Peyer's patch (tissue), 4 donors: ENCODE measurements around the gene HEPACAM2.

ENCODE experiments used
- POLR2A ChIP-seq, 2 donors: fragments of 450-650 bp; IDR thresholded peaks; one replicate each; pipeline ENCODE4 v1.5.1; 2017; ENCODE audit warnings: antibody characterized with exemption in 2 of 2, mild to moderate bottlenecking in 2 of 2, moderate library complexity in 2 of 2
- TF ChIP-seq, protein P1 (sequence below), 6 experiments: fragments of 450-650 bp in 4 of 6; fragments of 200-600 bp in 2 of 6; sonication (generic) in 1 of 6; IDR thresholded peaks; one replicate each; pipeline ENCODE4 v1.5.1; 2017 to 2019; ENCODE audit warnings: antibody characterized with exemption in 6 of 6, mild to moderate bottlenecking in 3 of 6, moderate library complexity in 1 of 6

DNA sequence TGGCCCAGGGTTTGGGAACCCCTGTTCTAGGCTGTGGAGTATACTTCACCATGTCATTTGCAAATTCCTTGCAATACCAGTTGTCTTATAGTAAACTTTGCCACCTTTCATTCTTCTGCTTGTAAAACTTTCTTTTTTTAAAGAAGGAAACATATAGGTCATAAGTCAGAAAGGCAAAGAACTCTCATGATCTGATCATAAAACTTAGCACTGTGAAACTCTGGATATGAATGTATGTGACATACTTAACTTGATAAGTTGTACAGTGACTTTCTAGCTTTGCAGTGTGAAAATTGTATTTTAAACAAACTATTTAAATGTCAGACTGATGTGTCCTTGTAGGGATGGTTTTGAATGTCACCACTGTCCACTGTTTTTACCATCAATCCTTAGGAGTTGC lies 47.1 kb downstream of the HEPACAM2 start:
- TF ChIP-seq, protein P1, sequence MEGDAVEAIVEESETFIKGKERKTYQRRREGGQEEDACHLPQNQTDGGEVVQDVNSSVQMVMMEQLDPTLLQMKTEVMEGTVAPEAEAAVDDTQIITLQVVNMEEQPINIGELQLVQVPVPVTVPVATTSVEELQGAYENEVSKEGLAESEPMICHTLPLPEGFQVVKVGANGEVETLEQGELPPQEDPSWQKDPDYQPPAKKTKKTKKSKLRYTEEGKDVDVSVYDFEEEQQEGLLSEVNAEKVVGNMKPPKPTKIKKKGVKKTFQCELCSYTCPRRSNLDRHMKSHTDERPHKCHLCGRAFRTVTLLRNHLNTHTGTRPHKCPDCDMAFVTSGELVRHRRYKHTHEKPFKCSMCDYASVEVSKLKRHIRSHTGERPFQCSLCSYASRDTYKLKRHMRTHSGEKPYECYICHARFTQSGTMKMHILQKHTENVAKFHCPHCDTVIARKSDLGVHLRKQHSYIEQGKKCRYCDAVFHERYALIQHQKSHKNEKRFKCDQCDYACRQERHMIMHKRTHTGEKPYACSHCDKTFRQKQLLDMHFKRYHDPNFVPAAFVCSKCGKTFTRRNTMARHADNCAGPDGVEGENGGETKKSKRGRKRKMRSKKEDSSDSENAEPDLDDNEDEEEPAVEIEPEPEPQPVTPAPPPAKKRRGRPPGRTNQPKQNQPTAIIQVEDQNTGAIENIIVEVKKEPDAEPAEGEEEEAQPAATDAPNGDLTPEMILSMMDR (IDR thresholded peaks at IDR 0.05), result no peak
- no peak for TF ChIP-seq POLR2A (IDR thresholded peaks at IDR 0.05)
